Osteocyte (in vitro differentiated cells): Measurements from ENCODE around the gene PTPRD. TPM values are rescaled to one million over a fixed set of nuclear protein-coding genes. Genes with fewer than 3 reads are reported as not detected.

Experiments used
- DNase-seq: peaks from one replicate; pipeline ENCODE4 v3.0.0; 2021; ENCODE audit warnings: mixed read lengths; ENCODE audit not compliant: unreplicated experiment; ENCODE audit errors: extremely low spot score
- H3K27ac Mint-ChIP-seq: one replicate; pipeline ENCODE4 v1.8.0; 2021; ENCODE audit warnings: mild to moderate bottlenecking, mixed read lengths; ENCODE audit not compliant: unreplicated experiment
- H3K27me3 Mint-ChIP-seq: one replicate; pipeline ENCODE4 v1.8.0; 2021; ENCODE audit warnings: mixed read lengths; ENCODE audit not compliant: unreplicated experiment
- H3K36me3 Mint-ChIP-seq: one replicate; pipeline ENCODE4 v1.8.0; 2021; ENCODE audit warnings: mixed read lengths; ENCODE audit not compliant: unreplicated experiment
- H3K4me1 Mint-ChIP-seq: one replicate; pipeline ENCODE4 v1.8.0; 2021; ENCODE audit warnings: mixed read lengths; ENCODE audit not compliant: unreplicated experiment
- H3K4me3 Mint-ChIP-seq: one replicate; pipeline ENCODE4 v1.8.0; 2021; ENCODE audit warnings: mild to moderate bottlenecking, moderate library complexity, mixed read lengths; ENCODE audit not compliant: unreplicated experiment
- H3K9me3 Mint-ChIP-seq: one replicate; pipeline ENCODE4 v1.8.0; 2021; ENCODE audit warnings: mixed read lengths; ENCODE audit not compliant: unreplicated experiment
- total RNA-seq: library from RNA; stranded (reverse); gene quantifications from 2 replicates; pipeline ENCODE4 v1.2.1, GENCODE V29; 2021
- TF ChIP-seq, protein P1 (sequence below): fragments of 200-600 bp; sonication (generic); IDR thresholded peaks from 2 replicates; pipeline ENCODE4 v1.5.0; 2021; ENCODE audit warnings: antibody characterized with exemption, mild to moderate bottlenecking, moderate library complexity

The PTPRD gene
- total RNA-seq, 1 donor from 2014 or later: 5.4 TPM

DNA sequence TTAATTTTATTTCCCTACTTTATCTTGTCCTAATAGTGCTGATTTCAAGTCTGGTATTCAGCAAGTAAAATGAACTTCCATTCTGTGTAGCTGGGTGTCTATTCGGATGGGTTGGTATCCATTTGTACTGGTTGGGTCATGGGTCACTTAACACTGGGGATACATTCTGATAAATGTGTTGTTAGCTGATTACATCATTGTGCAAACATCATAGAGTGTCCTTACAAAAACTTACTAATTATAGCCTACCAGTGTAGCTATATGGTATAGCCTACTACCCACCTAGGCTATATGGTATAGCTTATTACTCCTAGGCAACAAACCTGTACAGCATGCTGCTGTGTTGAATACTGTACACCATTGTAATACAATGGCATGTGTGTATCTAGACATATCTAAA, 1439.5 kb downstream of the PTPRD start:
- Mint-ChIP-seq H3K27ac (no peak overlapping the region), H3K4me3 (no peak overlapping the region), H3K4me1 (no peaks in the 10 kb centered on the region), H3K36me3 (no peaks in the 10 kb centered on the region), H3K9me3 (no peaks in the 10 kb centered on the region), H3K27me3 (no peaks in the 10 kb centered on the region)
- TF ChIP-seq, protein P1, sequence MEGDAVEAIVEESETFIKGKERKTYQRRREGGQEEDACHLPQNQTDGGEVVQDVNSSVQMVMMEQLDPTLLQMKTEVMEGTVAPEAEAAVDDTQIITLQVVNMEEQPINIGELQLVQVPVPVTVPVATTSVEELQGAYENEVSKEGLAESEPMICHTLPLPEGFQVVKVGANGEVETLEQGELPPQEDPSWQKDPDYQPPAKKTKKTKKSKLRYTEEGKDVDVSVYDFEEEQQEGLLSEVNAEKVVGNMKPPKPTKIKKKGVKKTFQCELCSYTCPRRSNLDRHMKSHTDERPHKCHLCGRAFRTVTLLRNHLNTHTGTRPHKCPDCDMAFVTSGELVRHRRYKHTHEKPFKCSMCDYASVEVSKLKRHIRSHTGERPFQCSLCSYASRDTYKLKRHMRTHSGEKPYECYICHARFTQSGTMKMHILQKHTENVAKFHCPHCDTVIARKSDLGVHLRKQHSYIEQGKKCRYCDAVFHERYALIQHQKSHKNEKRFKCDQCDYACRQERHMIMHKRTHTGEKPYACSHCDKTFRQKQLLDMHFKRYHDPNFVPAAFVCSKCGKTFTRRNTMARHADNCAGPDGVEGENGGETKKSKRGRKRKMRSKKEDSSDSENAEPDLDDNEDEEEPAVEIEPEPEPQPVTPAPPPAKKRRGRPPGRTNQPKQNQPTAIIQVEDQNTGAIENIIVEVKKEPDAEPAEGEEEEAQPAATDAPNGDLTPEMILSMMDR: no peak
- no peak for DNase-seq

DNA sequence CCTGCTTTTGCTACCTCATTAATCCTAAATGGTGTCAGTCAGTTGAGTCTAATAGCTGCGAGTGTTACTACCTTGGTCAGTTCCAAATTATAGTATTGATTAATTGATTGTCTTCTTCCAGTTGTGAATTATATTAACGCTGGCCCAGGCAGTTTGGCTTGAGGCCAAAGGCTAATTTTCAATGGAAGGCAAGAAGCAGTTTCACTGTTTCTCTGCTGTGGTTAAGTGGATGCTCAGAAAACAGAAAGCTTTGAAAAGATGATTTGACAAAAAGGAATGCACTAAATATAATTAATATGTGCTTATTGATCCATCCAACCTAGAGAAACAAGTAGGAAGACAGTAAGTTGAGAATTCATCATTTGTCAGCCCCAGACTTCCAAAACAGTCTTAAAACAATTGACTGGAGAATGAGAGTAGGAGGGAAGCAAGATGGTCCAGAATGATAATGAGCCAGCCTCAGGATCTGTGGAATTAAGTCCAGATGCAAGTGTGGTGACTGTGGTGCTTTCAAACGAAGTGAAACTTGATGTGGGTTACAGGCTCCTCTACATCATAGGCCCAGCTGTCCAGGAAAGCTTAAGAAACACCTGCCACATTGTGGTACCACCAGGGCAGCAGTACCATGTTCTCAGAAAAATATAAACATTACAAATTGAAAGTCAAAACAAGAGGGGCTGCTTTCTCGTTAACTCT, 1442.2 kb downstream of the PTPRD start:
- H3K4me3 Mint-ChIP-seq: no peak overlapping the region
- H3K4me1 Mint-ChIP-seq: no peaks in the 10 kb centered on the region
- H3K27me3 Mint-ChIP-seq: no peaks in the 10 kb centered on the region
- TF ChIP-seq, protein P1: no peak
- no peak for DNase-seq
- no peak overlapping the region for H3K27ac Mint-ChIP-seq
- H3K9me3 Mint-ChIP-seq: no peaks in the 10 kb centered on the region
- H3K36me3 Mint-ChIP-seq: no peaks in the 10 kb centered on the region

DNA sequence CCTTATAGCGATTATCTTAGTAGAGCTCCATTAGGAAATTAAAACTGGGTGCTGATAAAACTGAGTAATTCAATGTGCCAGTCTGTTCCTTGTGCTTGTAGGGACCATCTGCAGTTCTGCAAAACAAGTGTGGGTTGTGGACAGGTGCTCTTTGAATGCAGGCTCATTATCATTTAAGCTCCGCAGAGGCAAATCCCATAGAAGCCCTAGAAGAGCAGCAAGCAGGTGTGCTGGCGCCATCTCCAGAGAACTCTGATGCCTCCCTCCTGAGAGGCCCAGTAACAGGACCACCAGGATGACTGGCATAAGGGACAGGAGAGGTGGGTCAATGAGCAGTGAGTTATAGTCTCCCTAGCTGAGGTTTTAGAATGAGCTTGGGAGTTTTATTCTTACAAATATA, 1470.8 kb downstream of the PTPRD start:
- Mint-ChIP-seq H3K9me3 (no peaks in the 10 kb centered on the region), H3K36me3 (no peaks in the 10 kb centered on the region), H3K4me3 (no peak overlapping the region), H3K27ac (no peak overlapping the region), H3K4me1 (no peaks in the 10 kb centered on the region), H3K27me3 (no peaks in the 10 kb centered on the region)
- no peak for DNase-seq
- TF ChIP-seq, protein P1: no peak

DNA sequence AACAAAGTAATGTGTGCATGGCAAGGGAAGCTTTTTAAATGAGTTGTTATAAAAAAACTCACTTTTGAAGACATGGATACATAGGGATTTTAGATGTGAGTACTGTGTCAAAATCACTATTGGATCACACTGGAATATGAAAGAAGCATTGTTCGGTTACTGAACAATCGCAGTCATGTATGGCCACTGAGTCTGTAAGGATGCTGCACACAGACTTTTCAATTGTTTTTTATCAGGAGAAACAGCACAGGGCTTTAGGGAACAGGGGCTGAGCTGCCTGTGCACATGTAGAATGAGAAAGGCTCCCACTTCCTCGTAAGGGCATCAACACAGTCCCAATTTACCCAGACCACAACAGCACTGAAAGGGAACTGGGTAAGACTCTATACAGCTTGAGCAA, 1479.3 kb downstream of the PTPRD start:
- TF ChIP-seq, protein P1: no peak
- Mint-ChIP-seq H3K4me3 (no peak overlapping the region), H3K36me3 (no peaks in the 10 kb centered on the region), H3K9me3 (no peaks in the 10 kb centered on the region), H3K27ac (no peak overlapping the region), H3K27me3 (no peaks in the 10 kb centered on the region), H3K4me1 (no peaks in the 10 kb centered on the region)
- DNase-seq: no peak

DNA sequence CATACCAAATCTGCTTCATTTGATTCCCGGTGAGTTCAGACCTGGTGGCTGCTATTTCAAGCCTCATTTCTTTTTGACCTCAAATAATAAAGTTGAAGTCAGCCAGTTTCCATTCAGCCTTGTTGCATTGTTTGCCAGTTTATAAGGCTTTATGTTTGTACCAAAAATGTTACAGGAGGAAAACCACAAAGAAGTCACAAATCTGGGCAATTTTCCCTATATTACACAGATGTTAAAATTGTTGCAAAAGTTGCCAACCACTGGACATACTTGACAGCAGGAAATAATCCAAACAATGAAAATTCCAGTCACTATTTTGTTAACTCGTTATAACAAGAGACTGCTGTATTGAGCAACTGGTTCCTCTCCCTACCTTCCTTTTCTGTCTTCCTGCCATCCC, 1488.2 kb downstream of the PTPRD start:
- Mint-ChIP-seq H3K27ac (no peak overlapping the region), H3K4me3 (no peak overlapping the region), H3K4me1 (no peaks in the 10 kb centered on the region), H3K36me3 (no peaks in the 10 kb centered on the region), H3K27me3 (no peaks in the 10 kb centered on the region), H3K9me3 (no peaks in the 10 kb centered on the region)
- no peak for DNase-seq
- TF ChIP-seq, protein P1: no peak
